GM12878 (cell line): ENCODE results near the gene CDK17. TPM values are rescaled to one million over a fixed set of nuclear protein-coding genes. Genes with fewer than 3 reads are reported as not detected.

Experiments
- ATAC-seq: fragments of 200-7000 bp; cut with Tn5 transposase; 3 replicates; pipeline ENCODE4 v1.9.1; 2020; ENCODE audit warnings: mild to moderate bottlenecking, moderate library complexity
- BruUV-seq: library from RNA; stranded (reverse); fragments of 400-500 nt; replicated peaks from 2 replicates; lab custom pipeline; 2021; lab: Mats Ljungman, UMichigan
- CTCF ChIA-PET: fragments of 300-600 bp; sonication (Branson Sonifier 250); formaldehyde crosslinking; extraction: SDS; loops from one replicate; lab custom pipeline; 2021; ENCODE audit warnings: inconsistent platforms; lab: Yijun Ruan, JAX
- POLR2A ChIA-PET: fragments of 350-600 bp; formaldehyde crosslinking; extraction: SDS; loops from one replicate; lab custom pipeline; 2021; ENCODE audit warnings: inconsistent platforms; lab: Charles Lee
- RAD21 ChIA-PET: fragments of 300-600 bp; sonication (Branson Sonifier 250); formaldehyde crosslinking; loops from one replicate; lab custom pipeline; 2023; ENCODE audit warnings: antibody characterized with exemption; ENCODE audit not compliant: unreplicated experiment; lab: Charles Lee
- SMC1A ChIA-PET: fragments of 300-600 bp; sonication (Branson Sonifier 250); formaldehyde crosslinking; loops from one replicate; lab custom pipeline; 2023; ENCODE audit not compliant: unreplicated experiment, uncharacterized antibody; lab: Charles Lee
- DNase-seq: peaks from one replicate; pipeline ENCODE4 v3.0.0-alpha.2; 2011; ENCODE audit warnings: low read depth, low spot score
- FAIRE-seq: peaks from 3 replicates; lab custom pipeline; 2011; peaks lifted over from hg19 to GRCh38; lab: Jason Lieb, UNC
- H2AFZ ChIP-seq: 2 replicates; pipeline ENCODE4 v1.6.0; 2011; ENCODE audit warnings: low read depth, low read length, control low read depth; ENCODE audit not compliant: control insufficient read depth
- H3K27ac ChIP-seq: 2 replicates; pipeline ENCODE4 v1.5.1; 2011; ENCODE audit warnings: control low read depth; ENCODE audit not compliant: control insufficient read depth, insufficient read depth
- H3K27me3 ChIP-seq, 2 experiments: replicated peaks in 1 of 2; 2 replicates each; pipeline versions ENCODE4 v1.6.0 to v1.6.1; 2011; ENCODE audit warnings: low read length in 1 of 2; ENCODE audit not compliant: control insufficient read depth in 2 of 2, insufficient read depth in 2 of 2
- H3K36me3 ChIP-seq, 2 experiments: 2 replicates each; pipeline ENCODE4 v1.5.1; 2011; ENCODE audit warnings: low read length in 1 of 2; ENCODE audit not compliant: control insufficient read depth in 2 of 2, insufficient read depth in 2 of 2
- H3K4me1 ChIP-seq: 2 replicates; pipeline ENCODE4 v1.6.1; 2011; ENCODE audit warnings: mild to moderate bottlenecking, low read length, moderate library complexity, mixed read lengths; ENCODE audit not compliant: control insufficient read depth, insufficient read depth
- H3K4me2 ChIP-seq: 2 replicates; pipeline ENCODE4 v1.6.0; 2011; ENCODE audit warnings: control low read depth; ENCODE audit not compliant: control insufficient read depth, insufficient read depth
- H3K4me3 ChIP-seq: fragments of 200-600 bp; sonication (generic); 2 replicates; pipeline ENCODE4 v1.5.1; 2016
- H3K79me2 ChIP-seq: 2 replicates; pipeline ENCODE4 v1.6.0; 2011; ENCODE audit warnings: low read length; ENCODE audit not compliant: control insufficient read depth, insufficient read depth
- H3K9ac ChIP-seq: 2 replicates; pipeline ENCODE4 v1.8.0; 2011; ENCODE audit warnings: low read length, control low read depth, mixed read lengths; ENCODE audit not compliant: control insufficient read depth, insufficient read depth
- H3K9me3 ChIP-seq: replicated peaks from 3 replicates; pipeline ENCODE4 v1.5.1; 2011; ENCODE audit warnings: mild to moderate bottlenecking, low read length; ENCODE audit not compliant: control insufficient read depth, insufficient read depth
- H4K20me1 ChIP-seq: 2 replicates; pipeline ENCODE4 v1.6.0; 2011; ENCODE audit not compliant: control insufficient read depth, insufficient read depth
- BACH1 ChIP-seq: fragments of 450-650 bp; IDR thresholded peaks from 2 replicates; pipeline ENCODE4 v1.6.1; 2017; ENCODE audit warnings: mild to moderate bottlenecking, borderline replicate concordance
- BHLHE40 ChIP-seq, 2 experiments: fragments of 450-650 bp in 1 of 2; IDR thresholded peaks; 2 replicates each; pipeline ENCODE4 v1.6.1; 2011 to 2017; ENCODE audit warnings: low read depth in 2 of 2, borderline replicate concordance in 1 of 2, improper control_type of control experiment in 1 of 2, low read length in 1 of 2, mild to moderate bottlenecking in 1 of 2
- EP300 ChIP-seq, 2 experiments: fragments of 150-350 bp in 1 of 2; IDR thresholded peaks; 2 replicates each; pipeline ENCODE4 v1.6.1; 2011 to 2012; ENCODE audit warnings: low read depth in 2 of 2, low read length in 2 of 2, borderline replicate concordance in 1 of 2, improper control_type of control experiment in 1 of 2, inconsistent platforms in 1 of 2; ENCODE audit not compliant: control insufficient read depth in 1 of 2
- ETV6 ChIP-seq, 2 experiments: fragments of 450-650 bp in 1 of 2; IDR thresholded peaks in 1 of 2; conservative IDR thresholded peaks in 1 of 2; 2 replicates each; pipeline ENCODE4 v1.6.1; 2014; ENCODE audit warnings: antibody characterized with exemption in 1 of 2, borderline replicate concordance in 1 of 2, low read depth in 1 of 2, mild to moderate bottlenecking in 1 of 2, moderate library complexity in 1 of 2
- HDGF ChIP-seq: fragments of 450-650 bp; IDR thresholded peaks from 2 replicates; pipeline ENCODE4 v1.6.1; 2016; ENCODE audit warnings: antibody characterized with exemption
- JUNB ChIP-seq: IDR thresholded peaks from 2 replicates; pipeline ENCODE4 v1.6.1; 2016; ENCODE audit warnings: antibody characterized with exemption, mild to moderate bottlenecking
- NR2C2 ChIP-seq: IDR thresholded peaks from 2 replicates; pipeline ENCODE4 v1.6.1; 2011; ENCODE audit warnings: borderline replicate concordance, low read depth; ENCODE audit not compliant: control insufficient read depth, insufficient read length
- SMAD1 ChIP-seq: fragments of 450-650 bp; IDR thresholded peaks from 2 replicates; pipeline ENCODE4 v1.6.1; 2018; ENCODE audit warnings: mild to moderate bottlenecking, low read depth; ENCODE audit not compliant: partially characterized antibody
- SMARCA5 ChIP-seq: fragments of 450-650 bp; IDR thresholded peaks from 2 replicates; pipeline ENCODE4 v1.6.1; 2017; ENCODE audit warnings: mild to moderate bottlenecking
- SMC3 ChIP-seq: IDR thresholded peaks from 2 replicates; pipeline ENCODE4 v1.6.1; 2011; ENCODE audit warnings: low read length, improper control_type of control experiment, borderline replicate concordance
- WGBS: methylation state at CpG from one replicate; pipeline ENCODE4 v1.1.6; 2016; ENCODE audit warnings: low lambda C conversion rate; ENCODE audit not compliant: insufficient replicate concordance, insufficient coverage; ENCODE audit errors: missing lambda C conversion rate; 5-methylcytosine and 5-hydroxymethylcytosine counted together
- in situ Hi-C: fragments of 300-500 bp; cut with MboI; formaldehyde crosslinking; loops from 9 replicates; pipeline ENCODE4 v1.14.3; 2018; ENCODE audit warnings: mixed read lengths
- intact Hi-C: fragments of 100-400 bp; cut with micrococcal nuclease; formaldehyde crosslinking; loops from one replicate; pipeline ENCODE4 v1.14.2; 2022; ENCODE audit not compliant: unreplicated experiment
- polyA plus RNA-seq, 11 experiments: library from polyadenylated mRNA; depleted of rRNA in 4 of 11; unstranded in 6 of 11; stranded (reverse) in 5 of 11; fragments of >200 nt; fragmentation: Nextera tagmentation in 4 of 11; fragmentation: Illumina TruSeq in 1 of 11; extraction: Ambion mirVana in 4 of 11; extraction: Trizol in 1 of 11; gene quantifications; 1 replicate in 1 of 11; 2 replicates in 10 of 11; pipeline versions ENCODE4 v1.2.1 to v1.2.3, GENCODE V29; 2011 to 2016; ENCODE audit warnings: inconsistent platforms in 2 of 11, missing spikeins in 2 of 11, low read depth in 1 of 11
- total RNA-seq, 4 experiments: library from RNA; depleted of rRNA in 3 of 4; stranded (reverse); fragments of >200 nt in 3 of 4; fragmentation: Illumina TruSeq in 1 of 4; extraction: Trizol in 1 of 4; gene quantifications; 2 replicates each; pipeline versions ENCODE4 v1.2.1 to v1.2.3, GENCODE V29; 2013 to 2021
- TF ChIP-seq, protein P1 (sequence below): IDR thresholded peaks from 2 replicates; pipeline ENCODE4 v1.6.1; 2012; ENCODE audit warnings: low read length, inconsistent platforms
- TF ChIP-seq, protein P2 (sequence below): IDR thresholded peaks from 2 replicates; pipeline ENCODE4 v1.6.1; 2011; ENCODE audit warnings: borderline replicate concordance, low read depth, mild to moderate bottlenecking, moderate library complexity, mixed read lengths, low read length; ENCODE audit not compliant: insufficient read depth; ENCODE audit errors: extremely low read length
- TF ChIP-seq, protein P3 (sequence below): IDR thresholded peaks from 2 replicates; pipeline ENCODE4 v1.6.1; 2012; ENCODE audit warnings: improper control_type of control experiment, low read depth, low read length; ENCODE audit not compliant: insufficient replicate concordance
- TF ChIP-seq, protein P4 (sequence below): fragments of 450-650 bp; IDR thresholded peaks from 2 replicates; pipeline ENCODE4 v1.6.1; 2017; ENCODE audit warnings: mild to moderate bottlenecking

The CDK17 gene
- total and polyA plus RNA-seq, 10 of the 15 experiments (the other 5 are each of a cell fraction or from before 2014, with no cell fraction given): 5.6 to 45.6 (median 18.3) TPM

DNA sequence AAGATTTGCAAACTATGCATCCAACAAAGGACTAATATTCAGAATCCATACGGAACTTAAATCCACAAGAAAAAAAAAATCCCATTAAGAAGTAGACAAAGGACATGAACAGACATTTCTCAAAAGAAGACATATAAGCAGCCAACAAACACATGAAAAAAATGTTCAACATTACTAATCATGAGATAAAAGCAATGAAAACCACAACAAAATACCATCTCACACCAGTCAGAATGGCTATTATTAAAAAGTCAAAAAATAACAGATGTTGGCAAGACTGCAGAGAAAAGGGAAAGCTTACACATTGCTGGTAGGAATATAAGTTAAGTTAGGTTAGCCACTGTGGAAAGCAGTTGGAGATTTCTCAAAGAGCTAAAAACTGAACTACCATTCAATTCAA lies 16.2 kb downstream of the CDK17 start:
- Histone ChIP-seq H4K20me1 (no peaks in the 10 kb centered on the region), H3K79me2 (peaks cover 92% of the 10 kb centered on the region), H3K9ac (no peak overlapping the region), H3K27me3 (no peaks in the 10 kb centered on the region), H3K4me3 (no peak overlapping the region), H3K4me2 (no peak overlapping the region), H3K27ac (no peak overlapping the region), H3K4me1 (no peaks in the 10 kb centered on the region), H3K36me3 (no peaks in the 10 kb centered on the region; a peak in 3 of 4 replicates), H3K9me3 (peaks cover 7% of the 10 kb centered on the region; the same call in 2 of the 3 replicates), H2AFZ (no peak overlapping the region)
- CTCF ChIA-PET: interaction anchor here (0.6 to 1.1 kb wide), 3 partner anchors 13 to 15 kb away, joined by 3 to 4 read pairs (median 3); no protein-coding TSS in a partner anchor
- DNase-seq (no peak), FAIRE-seq (no peak), ATAC-seq (no peak)
- RAD21 ChIA-PET: interaction anchor here (1.0 kb wide), 1 partner anchor 9 kb away, joined by 3 read pairs; no protein-coding TSS in a partner anchor
- intact Hi-C loops: no loop called here
- in situ Hi-C loops: no loop called here
- POLR2A ChIA-PET: no interaction called here
- no TSS peak for BruUV-seq
- SMC1A ChIA-PET: interaction anchor here (0.8 to 1.2 kb wide), 3 partner anchors 10 to 36 kb away, joined by 3 to 4 read pairs (median 4); no protein-coding TSS in a partner anchor
- 100% methylated on average over 1 of the region's 1 CpG for WGBS
- TF ChIP-seq JUNB (no peak), SMARCA5 (no peak), SMC3 (no peak), BACH1 (no peak), SMAD1 (no peak), ETV6 (conservative IDR thresholded peaks at IDR 0.05 in 1 of 2, IDR thresholded peaks at IDR 0.05 in 1 of 2; ENCODE audit: borderline replicate concordance in 1 of 2, low read depth in 1 of 2) (no peak), BHLHE40 (IDR thresholded peaks at IDR 0.05; ENCODE audit: borderline replicate concordance in 1 of 2, low read depth in 2 of 2, low read length in 1 of 2) (no peak), EP300 (IDR thresholded peaks at IDR 0.05; ENCODE audit: borderline replicate concordance in 1 of 2, control insufficient read depth in 1 of 2, low read depth in 2 of 2, low read length in 2 of 2) (no peak), HDGF (no peak), NR2C2 (no peak)
- TF ChIP-seq, protein P1, sequence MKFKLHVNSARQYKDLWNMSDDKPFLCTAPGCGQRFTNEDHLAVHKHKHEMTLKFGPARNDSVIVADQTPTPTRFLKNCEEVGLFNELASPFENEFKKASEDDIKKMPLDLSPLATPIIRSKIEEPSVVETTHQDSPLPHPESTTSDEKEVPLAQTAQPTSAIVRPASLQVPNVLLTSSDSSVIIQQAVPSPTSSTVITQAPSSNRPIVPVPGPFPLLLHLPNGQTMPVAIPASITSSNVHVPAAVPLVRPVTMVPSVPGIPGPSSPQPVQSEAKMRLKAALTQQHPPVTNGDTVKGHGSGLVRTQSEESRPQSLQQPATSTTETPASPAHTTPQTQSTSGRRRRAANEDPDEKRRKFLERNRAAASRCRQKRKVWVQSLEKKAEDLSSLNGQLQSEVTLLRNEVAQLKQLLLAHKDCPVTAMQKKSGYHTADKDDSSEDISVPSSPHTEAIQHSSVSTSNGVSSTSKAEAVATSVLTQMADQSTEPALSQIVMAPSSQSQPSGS: no peak
- TF ChIP-seq, protein P2, sequence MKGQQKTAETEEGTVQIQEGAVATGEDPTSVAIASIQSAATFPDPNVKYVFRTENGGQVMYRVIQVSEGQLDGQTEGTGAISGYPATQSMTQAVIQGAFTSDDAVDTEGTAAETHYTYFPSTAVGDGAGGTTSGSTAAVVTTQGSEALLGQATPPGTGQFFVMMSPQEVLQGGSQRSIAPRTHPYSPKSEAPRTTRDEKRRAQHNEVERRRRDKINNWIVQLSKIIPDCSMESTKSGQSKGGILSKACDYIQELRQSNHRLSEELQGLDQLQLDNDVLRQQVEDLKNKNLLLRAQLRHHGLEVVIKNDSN: no peak
- TF ChIP-seq, protein P3, sequence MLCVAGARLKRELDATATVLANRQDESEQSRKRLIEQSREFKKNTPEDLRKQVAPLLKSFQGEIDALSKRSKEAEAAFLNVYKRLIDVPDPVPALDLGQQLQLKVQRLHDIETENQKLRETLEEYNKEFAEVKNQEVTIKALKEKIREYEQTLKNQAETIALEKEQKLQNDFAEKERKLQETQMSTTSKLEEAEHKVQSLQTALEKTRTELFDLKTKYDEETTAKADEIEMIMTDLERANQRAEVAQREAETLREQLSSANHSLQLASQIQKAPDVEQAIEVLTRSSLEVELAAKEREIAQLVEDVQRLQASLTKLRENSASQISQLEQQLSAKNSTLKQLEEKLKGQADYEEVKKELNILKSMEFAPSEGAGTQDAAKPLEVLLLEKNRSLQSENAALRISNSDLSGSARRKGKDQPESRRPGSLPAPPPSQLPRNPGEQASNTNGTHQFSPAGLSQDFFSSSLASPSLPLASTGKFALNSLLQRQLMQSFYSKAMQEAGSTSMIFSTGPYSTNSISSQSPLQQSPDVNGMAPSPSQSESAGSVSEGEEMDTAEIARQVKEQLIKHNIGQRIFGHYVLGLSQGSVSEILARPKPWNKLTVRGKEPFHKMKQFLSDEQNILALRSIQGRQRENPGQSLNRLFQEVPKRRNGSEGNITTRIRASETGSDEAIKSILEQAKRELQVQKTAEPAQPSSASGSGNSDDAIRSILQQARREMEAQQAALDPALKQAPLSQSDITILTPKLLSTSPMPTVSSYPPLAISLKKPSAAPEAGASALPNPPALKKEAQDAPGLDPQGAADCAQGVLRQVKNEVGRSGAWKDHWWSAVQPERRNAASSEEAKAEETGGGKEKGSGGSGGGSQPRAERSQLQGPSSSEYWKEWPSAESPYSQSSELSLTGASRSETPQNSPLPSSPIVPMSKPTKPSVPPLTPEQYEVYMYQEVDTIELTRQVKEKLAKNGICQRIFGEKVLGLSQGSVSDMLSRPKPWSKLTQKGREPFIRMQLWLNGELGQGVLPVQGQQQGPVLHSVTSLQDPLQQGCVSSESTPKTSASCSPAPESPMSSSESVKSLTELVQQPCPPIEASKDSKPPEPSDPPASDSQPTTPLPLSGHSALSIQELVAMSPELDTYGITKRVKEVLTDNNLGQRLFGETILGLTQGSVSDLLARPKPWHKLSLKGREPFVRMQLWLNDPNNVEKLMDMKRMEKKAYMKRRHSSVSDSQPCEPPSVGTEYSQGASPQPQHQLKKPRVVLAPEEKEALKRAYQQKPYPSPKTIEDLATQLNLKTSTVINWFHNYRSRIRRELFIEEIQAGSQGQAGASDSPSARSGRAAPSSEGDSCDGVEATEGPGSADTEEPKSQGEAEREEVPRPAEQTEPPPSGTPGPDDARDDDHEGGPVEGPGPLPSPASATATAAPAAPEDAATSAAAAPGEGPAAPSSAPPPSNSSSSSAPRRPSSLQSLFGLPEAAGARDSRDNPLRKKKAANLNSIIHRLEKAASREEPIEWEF: no peak
- TF ChIP-seq, protein P4, sequence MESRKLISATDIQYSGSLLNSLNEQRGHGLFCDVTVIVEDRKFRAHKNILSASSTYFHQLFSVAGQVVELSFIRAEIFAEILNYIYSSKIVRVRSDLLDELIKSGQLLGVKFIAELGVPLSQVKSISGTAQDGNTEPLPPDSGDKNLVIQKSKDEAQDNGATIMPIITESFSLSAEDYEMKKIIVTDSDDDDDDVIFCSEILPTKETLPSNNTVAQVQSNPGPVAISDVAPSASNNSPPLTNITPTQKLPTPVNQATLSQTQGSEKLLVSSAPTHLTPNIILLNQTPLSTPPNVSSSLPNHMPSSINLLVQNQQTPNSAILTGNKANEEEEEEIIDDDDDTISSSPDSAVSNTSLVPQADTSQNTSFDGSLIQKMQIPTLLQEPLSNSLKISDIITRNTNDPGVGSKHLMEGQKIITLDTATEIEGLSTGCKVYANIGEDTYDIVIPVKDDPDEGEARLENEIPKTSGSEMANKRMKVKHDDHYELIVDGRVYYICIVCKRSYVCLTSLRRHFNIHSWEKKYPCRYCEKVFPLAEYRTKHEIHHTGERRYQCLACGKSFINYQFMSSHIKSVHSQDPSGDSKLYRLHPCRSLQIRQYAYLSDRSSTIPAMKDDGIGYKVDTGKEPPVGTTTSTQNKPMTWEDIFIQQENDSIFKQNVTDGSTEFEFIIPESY: no peak
